Neural progenitor cell (in vitro differentiated cells): ENCODE results near the gene SLC17A9. TPM values are rescaled to one million over a fixed set of nuclear protein-coding genes. Genes with fewer than 3 reads are reported as not detected.

Experiments used
- DNase-seq: peaks from one replicate; pipeline ENCODE4 v3.0.0-alpha.2; 2016; ENCODE audit warnings: low spot score
- H2AFZ ChIP-seq: fragments of 200-600 bp; sonication (generic); replicated peaks from 2 replicates; pipeline ENCODE4 v1.6.1; 2016; ENCODE audit warnings: antibody characterized with exemption
- H3F3A ChIP-seq: fragments of 200-600 bp; sonication (generic); 2 replicates; pipeline ENCODE4 v1.6.1; 2016; ENCODE audit warnings: antibody characterized with exemption, low read depth
- H3K27ac ChIP-seq: fragments of 200-600 bp; sonication (generic); 2 replicates; pipeline ENCODE4 v1.5.1; 2016; ENCODE audit warnings: mild to moderate bottlenecking
- H3K27me3 ChIP-seq: fragments of 200-600 bp; sonication (generic); 2 replicates; pipeline ENCODE4 v1.6.1; 2016; ENCODE audit warnings: mild to moderate bottlenecking, moderate library complexity
- H3K36me3 ChIP-seq: fragments of 200-600 bp; sonication (generic); 2 replicates; pipeline ENCODE4 v1.5.1; 2016
- H3K4me1 ChIP-seq: fragments of 200-600 bp; sonication (generic); 2 replicates; pipeline ENCODE4 v1.6.1; 2016; ENCODE audit warnings: mixed run types
- H3K4me2 ChIP-seq: fragments of 200-600 bp; sonication (generic); 2 replicates; pipeline ENCODE4 v1.6.1; 2016
- H3K4me3 ChIP-seq: fragments of 200-600 bp; sonication (generic); 2 replicates; pipeline ENCODE4 v1.5.1; 2016
- H3K79me2 ChIP-seq: fragments of 200-600 bp; sonication (generic); 2 replicates; pipeline ENCODE4 v1.6.1; 2016; ENCODE audit warnings: low read depth
- H3K9ac ChIP-seq: fragments of 200-600 bp; sonication (generic); 2 replicates; pipeline ENCODE4 v1.6.1; 2016
- H3K9me3 ChIP-seq: fragments of 200-600 bp; sonication (generic); 2 replicates; pipeline ENCODE4 v1.5.1; 2016; ENCODE audit warnings: low read depth
- H4K20me1 ChIP-seq: fragments of 200-600 bp; sonication (generic); 2 replicates; pipeline ENCODE4 v1.6.1; 2016; ENCODE audit warnings: low read depth
- H3K27ac Mint-ChIP-seq: 3 replicates; pipeline ENCODE4 v1.8.0; 2021; ENCODE audit warnings: mixed read lengths
- H3K27me3 Mint-ChIP-seq: 2 replicates; pipeline ENCODE4 v1.8.0; 2022; ENCODE audit warnings: low read depth, mild to moderate bottlenecking, inconsistent platforms, moderate library complexity, mixed read lengths; ENCODE audit not compliant: insufficient read depth
- H3K36me3 Mint-ChIP-seq: 3 replicates; pipeline ENCODE4 v1.8.0; 2021; ENCODE audit warnings: mixed read lengths
- H3K4me1 Mint-ChIP-seq: 3 replicates; pipeline ENCODE4 v1.8.0; 2021; ENCODE audit warnings: mixed read lengths
- H3K4me3 Mint-ChIP-seq: 3 replicates; pipeline ENCODE4 v1.8.0; 2021; ENCODE audit warnings: mild to moderate bottlenecking, moderate library complexity, mixed read lengths
- H3K9me3 Mint-ChIP-seq: 3 replicates; pipeline ENCODE4 v1.8.0; 2020; ENCODE audit warnings: mixed read lengths
- CTCF ChIP-seq: fragments of 200-600 bp; sonication (generic); IDR thresholded peaks from 2 replicates; pipeline ENCODE4 v1.5.1; 2017; ENCODE audit warnings: antibody characterized with exemption, mild to moderate bottlenecking
- EZH2 ChIP-seq: fragments of 200-600 bp; sonication (generic); IDR thresholded peaks from 2 replicates; pipeline ENCODE4 v1.6.1; 2017; ENCODE audit warnings: antibody characterized with exemption, mild to moderate bottlenecking, moderate library complexity
- EZH2phosphoT487 ChIP-seq: fragments of 200-600 bp; sonication (generic); IDR thresholded peaks from 2 replicates; pipeline ENCODE4 v1.6.1; 2017; ENCODE audit warnings: antibody characterized with exemption
- total RNA-seq: library from RNA; depleted of rRNA; stranded (reverse); fragments of >200 nt; gene quantifications from 2 replicates; pipeline ENCODE4 v1.2.3, GENCODE V29; 2015; ENCODE audit warnings: low replicate concordance

SLC17A9 gene
- total RNA-seq, 1 donor from 2014 or later: 0.17 TPM

- H3K79me2 ChIP-seq: no peaks in the 10 kb centered on the region
- no peak overlapping the region for H3K4me3 ChIP-seq
- Mint-ChIP-seq H3K36me3 (no peaks in the 10 kb centered on the region), H3K9me3 (no peaks in the 10 kb centered on the region), H3K4me1 (peaks cover 19% of the 10 kb centered on the region), H3K27ac (peak overlapping the region; percentile 37), H3K4me3 (no peak overlapping the region), H3K27me3 (peaks cover 18% of the 10 kb centered on the region)
- no peaks in the 10 kb centered on the region for H3K36me3 ChIP-seq
- no peak overlapping the region for H3K27ac ChIP-seq
- H4K20me1 ChIP-seq: no peaks in the 10 kb centered on the region
- H3K9ac ChIP-seq: no peak overlapping the region
- peaks cover 49% of the 10 kb centered on the region for H3K27me3 ChIP-seq
- no peaks in the 10 kb centered on the region for H3K9me3 ChIP-seq
- TF ChIP-seq EZH2 (no peak), CTCF (no peak), EZH2phosphoT487 (no peak)
- H3K4me2 ChIP-seq: no peak overlapping the region
- DNase-seq: no peak
- H2AFZ ChIP-seq: no peak overlapping the region
- no peaks in the 10 kb centered on the region for H3F3A ChIP-seq
- peaks cover 10% of the 10 kb centered on the region for H3K4me1 ChIP-seq
Measured at GRCh38 chr20:62995481-62995880, 43.0 kb downstream of the SLC17A9 start.

GRCh38 chr20:62995898-62996595 is 43.5 kb downstream of the SLC17A9 start:
- H3K36me3 Mint-ChIP-seq: no peaks in the 10 kb centered on the region
- H3K4me1 Mint-ChIP-seq: peaks cover 19% of the 10 kb centered on the region
- Histone ChIP-seq H2AFZ (no peak overlapping the region), H3K9ac (no peak overlapping the region), H3K27me3 (peaks cover 53% of the 10 kb centered on the region), H3K4me1 (peaks cover 10% of the 10 kb centered on the region), H3K36me3 (no peaks in the 10 kb centered on the region), H3F3A (peaks cover 4% of the 10 kb centered on the region), H3K4me2 (no peak overlapping the region), H4K20me1 (no peaks in the 10 kb centered on the region), H3K79me2 (no peaks in the 10 kb centered on the region), H3K4me3 (no peak overlapping the region), H3K27ac (no peak overlapping the region), H3K9me3 (no peaks in the 10 kb centered on the region)
- no peak for TF ChIP-seq EZH2
- TF ChIP-seq CTCF: no peak
- TF ChIP-seq EZH2phosphoT487: no peak
- H3K27me3 Mint-ChIP-seq: peaks cover 22% of the 10 kb centered on the region
- H3K4me3 Mint-ChIP-seq: no peak overlapping the region
- no peaks in the 10 kb centered on the region for H3K9me3 Mint-ChIP-seq
- H3K27ac Mint-ChIP-seq: no peak overlapping the region
- no peak for DNase-seq

- H3K9me3 ChIP-seq: no peaks in the 10 kb centered on the region
- H3K4me1 ChIP-seq: peaks cover 10% of the 10 kb centered on the region
- H2AFZ ChIP-seq: no peak overlapping the region
- no peak for DNase-seq
- TF ChIP-seq EZH2phosphoT487 (no peak), EZH2 (no peak), CTCF (no peak)
- Mint-ChIP-seq H3K9me3 (no peaks in the 10 kb centered on the region), H3K4me1 (peaks cover 19% of the 10 kb centered on the region), H3K36me3 (no peaks in the 10 kb centered on the region), H3K4me3 (no peak overlapping the region), H3K27me3 (peaks cover 27% of the 10 kb centered on the region), H3K27ac (no peak overlapping the region)
- no peaks in the 10 kb centered on the region for H3K79me2 ChIP-seq
- peaks cover 8% of the 10 kb centered on the region for H3F3A ChIP-seq
- H3K27ac ChIP-seq: no peak overlapping the region
- H4K20me1 ChIP-seq: no peaks in the 10 kb centered on the region
- no peak overlapping the region for H3K4me3 ChIP-seq
- peaks cover 53% of the 10 kb centered on the region for H3K27me3 ChIP-seq
- no peaks in the 10 kb centered on the region for H3K36me3 ChIP-seq
- no peak overlapping the region for H3K9ac ChIP-seq
- H3K4me2 ChIP-seq: no peak overlapping the region
Measured at GRCh38 chr20:62996596-62996982, 44.1 kb downstream of the SLC17A9 start.
